KG1 (cell line): ENCODE results near the gene MACROD2.
"Not testable (repeated sequence)": the region's sequence is repeated elsewhere in the genome, so short reads cannot be mapped to it uniquely, and the experiment has no call there.

Experiments
- DNase-seq: peaks from one replicate; lab custom pipeline; 2025; lab: John Stamatoyannopoulos, UW

Gene MACROD2

GRCh38 chr20:15359056-15359455 is 1363.7 kb downstream of the MACROD2 start:
- no peak for DNase-seq

- DNase-seq = no peak
Measured at GRCh38 chr20:15362849-15363248, 1367.5 kb downstream of the MACROD2 start.

GRCh38 chr20:15364781-15365180 is 1369.5 kb downstream of the MACROD2 start:
- DNase-seq = no peak

GRCh38 chr20:15370370-15370769 is 1375.1 kb downstream of the MACROD2 start:
- no peak for DNase-seq

- DNase-seq = no peak
Measured at GRCh38 chr20:15374682-15375081, 1379.4 kb downstream of the MACROD2 start.

GRCh38 chr20:15375836-15376235 is 1380.5 kb downstream of the MACROD2 start:
- no peak for DNase-seq

- DNase-seq = not testable (repeated sequence)
Measured at GRCh38 chr20:15377603-15378002, 1382.3 kb downstream of the MACROD2 start.

GRCh38 chr20:15378151-15378550 is 1382.8 kb downstream of the MACROD2 start:
- no peak for DNase-seq

- no peak for DNase-seq
Measured at GRCh38 chr20:15379681-15380296, 1384.5 kb downstream of the MACROD2 start.

GRCh38 chr20:15380770-15381169 is 1385.5 kb downstream of the MACROD2 start:
- DNase-seq = no peak

GRCh38 chr20:15387228-15387627 is 1391.9 kb downstream of the MACROD2 start:
- DNase-seq = no peak

GRCh38 chr20:15395457-15395856 is 1400.1 kb downstream of the MACROD2 start:
- no peak for DNase-seq

- DNase-seq = no peak
Measured at GRCh38 chr20:15396026-15396425, 1400.7 kb downstream of the MACROD2 start.

- no peak for DNase-seq
Measured at GRCh38 chr20:15396900-15397299, 1401.6 kb downstream of the MACROD2 start.

GRCh38 chr20:15399781-15400180 is 1404.5 kb downstream of the MACROD2 start:
- no peak for DNase-seq

- no peak for DNase-seq
Measured at GRCh38 chr20:15406072-15406471, 1410.8 kb downstream of the MACROD2 start.

- DNase-seq = no peak
Measured at GRCh38 chr20:15411781-15412180, 1416.5 kb downstream of the MACROD2 start.

- no peak for DNase-seq
Measured at GRCh38 chr20:15415908-15416307, 1420.6 kb downstream of the MACROD2 start.

- no peak for DNase-seq
Measured at GRCh38 chr20:15419856-15420255, 1424.5 kb downstream of the MACROD2 start.

GRCh38 chr20:15422966-15423365 is 1427.7 kb downstream of the MACROD2 start:
- DNase-seq = no peak

- DNase-seq = no peak
Measured at GRCh38 chr20:15439551-15439950, 1444.2 kb downstream of the MACROD2 start.

- DNase-seq = no peak
Measured at GRCh38 chr20:15440049-15440820, 1444.9 kb downstream of the MACROD2 start.

- no peak for DNase-seq
Measured at GRCh38 chr20:15445056-15445840, 1449.9 kb downstream of the MACROD2 start.
